HepG2 (cell line): Measurements from ENCODE around the gene ITGB5. TPM values are rescaled to one million over a fixed set of nuclear protein-coding genes. Genes with fewer than 3 reads are reported as not detected.

ENCODE experiments used
- ATAC-seq: fragments of 200-7000 bp; cut with Tn5 transposase; 3 replicates; pipeline ENCODE4 v1.9.1; 2020; ENCODE audit warnings: mild to moderate bottlenecking, moderate library complexity
- BruUV-seq: library from RNA; stranded (reverse); fragments of 400-500 nt; replicated peaks from 2 replicates; lab custom pipeline; 2021; lab: Mats Ljungman, UMichigan
- CTCF ChIA-PET: fragments of 300-600 bp; formaldehyde crosslinking; extraction: SDS; loops from one replicate; lab custom pipeline; 2021; ENCODE audit warnings: low total read pairs, inconsistent platforms, low intra/inter-chr PET ratio; lab: Yijun Ruan, JAX
- POLR2A ChIA-PET: fragments of 350-600 bp; sonication (Branson Sonifier 250); formaldehyde crosslinking; loops from one replicate; lab custom pipeline; 2020; ENCODE audit warnings: antibody characterized with exemption, inconsistent platforms; lab: Yijun Ruan, JAX
- DNase-seq: peaks from one replicate; pipeline ENCODE4 v3.0.0-alpha.2; 2015; ENCODE audit warnings: low spot score
- FAIRE-seq: peaks from 3 replicates; lab custom pipeline; 2011; peaks lifted over from hg19 to GRCh38; lab: Jason Lieb, UNC
- H2AFZ ChIP-seq: one replicate; pipeline ENCODE4 v1.6.1; 2011; ENCODE audit warnings: low read length, inconsistent platforms
- H3K27ac ChIP-seq: fragments of 300-600 bp; 3 replicates; pipeline ENCODE4 v1.8.0; 2011; ENCODE audit warnings: mixed run types, mild to moderate bottlenecking, mixed read lengths, low read length, inconsistent platforms; ENCODE audit not compliant: insufficient read depth; ENCODE audit errors: extremely low read length
- H3K27me3 ChIP-seq, 2 experiments: fragments of 200-600 bp in 1 of 2; 2 replicates in 1 of 2; 3 replicates in 1 of 2; pipeline versions ENCODE4 v1.6.0 to v1.8.0; 2011; ENCODE audit warnings: low read length in 2 of 2, mild to moderate bottlenecking in 2 of 2, moderate library complexity in 2 of 2, inconsistent platforms in 1 of 2; ENCODE audit not compliant: insufficient read depth in 2 of 2, control insufficient read depth in 1 of 2
- H3K36me3 ChIP-seq, 2 experiments: fragments of 200-600 bp in 1 of 2; replicated peaks in 1 of 2; 2 replicates in 1 of 2; 3 replicates in 1 of 2; pipeline versions ENCODE4 v1.5.1 to v1.8.0; 2011; ENCODE audit warnings: low read length in 2 of 2, inconsistent platforms in 1 of 2; ENCODE audit not compliant: insufficient read depth in 2 of 2, control insufficient read depth in 1 of 2
- H3K4me1 ChIP-seq: 2 replicates; pipeline ENCODE4 v1.5.1; 2012; ENCODE audit warnings: low read length, inconsistent platforms; ENCODE audit not compliant: insufficient read depth
- H3K4me2 ChIP-seq: 2 replicates; pipeline ENCODE4 v1.6.0; 2011; ENCODE audit warnings: low read depth, low read length, inconsistent platforms
- H3K4me3 ChIP-seq, 3 experiments: fragments of 200-600 bp in 1 of 3; sonication (generic), shearing (Covaris generic) in 1 of 3; replicated peaks in 1 of 3; 2 replicates each; pipeline ENCODE4 v1.5.1; 2011 to 2016; ENCODE audit warnings: low read length in 3 of 3, inconsistent platforms in 2 of 3, low read depth in 2 of 3, mild to moderate bottlenecking in 2 of 3, control low read depth in 1 of 3, mixed read lengths in 1 of 3; ENCODE audit not compliant: insufficient read depth in 1 of 3
- H3K79me2 ChIP-seq: one replicate; pipeline ENCODE4 v1.6.1; 2011; ENCODE audit warnings: low read length, inconsistent platforms; ENCODE audit not compliant: insufficient read depth
- H3K9ac ChIP-seq: 2 replicates; pipeline ENCODE4 v1.6.0; 2011; ENCODE audit warnings: mild to moderate bottlenecking, low read depth, low read length, inconsistent platforms; ENCODE audit not compliant: insufficient read depth
- H3K9me3 ChIP-seq: 2 replicates; pipeline ENCODE4 v1.5.1; 2012; ENCODE audit warnings: mild to moderate bottlenecking, low read length
- H4K20me1 ChIP-seq: 2 replicates; pipeline ENCODE4 v1.6.0; 2011; ENCODE audit warnings: inconsistent platforms, mild to moderate bottlenecking, low read length, moderate library complexity; ENCODE audit not compliant: insufficient read depth
- EZH2 ChIP-seq: conservative IDR thresholded peaks from 2 replicates; pipeline ENCODE4 v1.6.1; 2012; ENCODE audit warnings: mild to moderate bottlenecking, low read depth, low read length, moderate library complexity
- HBP1 ChIP-seq: IDR thresholded peaks from 2 replicates; pipeline ENCODE4 v1.6.1; 2016; ENCODE audit warnings: low read depth, control low read depth
- LCORL ChIP-seq, 2 experiments: fragments of 450-650 bp in 1 of 2; sonication (generic) in 1 of 2; formaldehyde crosslinking in 1 of 2; IDR thresholded peaks; 2 replicates each; pipeline versions ENCODE4 v1.5.0 to v1.6.1; 2017 to 2020; ENCODE audit warnings: antibody characterized with exemption in 1 of 2, missing genetic modification reagents in 1 of 2
- MBD4 ChIP-seq: IDR thresholded peaks from 2 replicates; pipeline ENCODE4 v1.6.1; 2012; ENCODE audit warnings: low read length, inconsistent platforms, borderline replicate concordance
- RAD51 ChIP-seq: fragments of 450-650 bp; IDR thresholded peaks from 2 replicates; pipeline ENCODE4 v1.6.1; 2016; ENCODE audit warnings: borderline replicate concordance
- RARG ChIP-seq: sonication (generic); formaldehyde crosslinking; IDR thresholded peaks from 2 replicates; pipeline ENCODE4 v1.4.0; 2020; ENCODE audit warnings: low read depth, mild to moderate bottlenecking, missing genetic modification reagents
- ZBTB26 ChIP-seq: IDR thresholded peaks from 2 replicates; pipeline ENCODE4 v1.6.1; 2016; ENCODE audit warnings: missing compliant biosample characterization, missing genetic modification reagents, borderline replicate concordance
- ZBTB46 ChIP-seq: sonication (generic); formaldehyde crosslinking; IDR thresholded peaks from 2 replicates; pipeline ENCODE4 v1.4.0; 2020; ENCODE audit warnings: mild to moderate bottlenecking, missing genetic modification reagents, borderline replicate concordance
- ZMYM3 ChIP-seq: sonication (generic); formaldehyde crosslinking; IDR thresholded peaks from 2 replicates; pipeline ENCODE4 v1.5.1; 2020; ENCODE audit warnings: mild to moderate bottlenecking, missing genetic modification reagents
- ZNF160 ChIP-seq: sonication (generic); formaldehyde crosslinking; IDR thresholded peaks from 2 replicates; pipeline ENCODE4 v1.8.0; 2022; ENCODE audit warnings: mild to moderate bottlenecking, inconsistent platforms, missing genetic modification reagents
- ZNF263 ChIP-seq: sonication (generic); formaldehyde crosslinking; IDR thresholded peaks from 2 replicates; pipeline ENCODE4 v1.4.0; 2020; ENCODE audit warnings: missing genetic modification reagents
- ZNF383 ChIP-seq: sonication (generic); formaldehyde crosslinking; IDR thresholded peaks from 2 replicates; pipeline ENCODE4 v1.4.0; 2020; ENCODE audit warnings: missing genetic modification reagents, mild to moderate bottlenecking, borderline replicate concordance
- ZNF747 ChIP-seq: sonication (generic); formaldehyde crosslinking; IDR thresholded peaks from 2 replicates; pipeline ENCODE4 v1.8.1; 2023; ENCODE audit warnings: missing genetic modification reagents, mild to moderate bottlenecking, borderline replicate concordance
- ZNF766 ChIP-seq: sonication (generic); formaldehyde crosslinking; IDR thresholded peaks from 2 replicates; pipeline ENCODE4 v1.5.0; 2020; ENCODE audit warnings: missing genetic modification reagents, borderline replicate concordance
- ZNF841 ChIP-seq: sonication (generic); formaldehyde crosslinking; IDR thresholded peaks from 2 replicates; pipeline ENCODE4 v1.8.1; 2023; ENCODE audit warnings: missing genetic modification reagents, borderline replicate concordance
- ZSCAN30 ChIP-seq: sonication (generic); formaldehyde crosslinking; IDR thresholded peaks from 2 replicates; pipeline ENCODE4 v1.5.0; 2020; ENCODE audit warnings: mild to moderate bottlenecking, missing genetic modification reagents
- WGBS: methylation state at CpG from one replicate; pipeline ENCODE4 v1.1.6; 2017; ENCODE audit warnings: low lambda C conversion rate; 5-methylcytosine and 5-hydroxymethylcytosine counted together
- in situ Hi-C: cut with HindIII; loops from 2 replicates; pipeline ENCODE4 v1.10.0; 2017; ENCODE audit warnings: low pct_unique_long_range_greater_than_20kb; ENCODE audit not compliant: extremely low pct_ligation_motif_present
- intact Hi-C: fragments of 100-400 bp; cut with micrococcal nuclease; formaldehyde crosslinking; loops from one replicate; pipeline ENCODE4 v1.10.0; 2022; ENCODE audit not compliant: unreplicated experiment
- polyA plus RNA-seq, 8 experiments: library from polyadenylated mRNA; depleted of rRNA in 3 of 8; stranded (reverse) in 7 of 8; unstranded in 1 of 8; fragments of >200 nt; fragmentation: Illumina TruSeq in 4 of 8; extraction: Trizol in 4 of 8; gene quantifications; 2 replicates each; pipeline versions ENCODE4 v1.2.1 to v1.2.3, GENCODE V29; 2011 to 2016; ENCODE audit warnings: low read depth in 4 of 8, missing spikeins in 1 of 8, mixed read lengths in 1 of 8; ENCODE audit not compliant: insufficient read depth in 1 of 8
- total RNA-seq, 5 experiments: library from RNA; depleted of rRNA; stranded (reverse); fragments of >200 nt; fragmentation: Illumina TruSeq; extraction: Trizol; gene quantifications; 2 replicates each; pipeline ENCODE4 v1.2.3, GENCODE V29; 2016; ENCODE audit warnings: low read depth in 1 of 5

ITGB5 gene
- total and polyA plus RNA-seq, 2 of the 13 experiments (the other 11 are each of a cell fraction or from before 2014, with no cell fraction given): 74.1 to 343 TPM

GRCh38 chr3:124800511-124801258 lies 86.5 kb downstream of the ITGB5 start:
- Histone ChIP-seq H3K9ac (no peak overlapping the region), H3K79me2 (no peaks in the 10 kb centered on the region), H3K4me3 (no peak overlapping the region), H2AFZ (no peak overlapping the region), H3K36me3 (peaks cover 29 to 68% of the 10 kb centered on the region in 2 experiments), H3K9me3 (no peaks in the 10 kb centered on the region), H3K4me2 (no peak overlapping the region), H4K20me1 (no peaks in the 10 kb centered on the region), H3K4me1 (no peaks in the 10 kb centered on the region), H3K27ac (no peak overlapping the region), H3K27me3 (no peaks in the 10 kb centered on the region)
- in situ Hi-C loops: no loop called here
- ATAC-seq (no peak; the same call in 2 of the 3 replicates), DNase-seq (no peak), FAIRE-seq (no peak)
- ChIA-PET CTCF (no interaction called here), POLR2A (no interaction called here)
- TF ChIP-seq LCORL (IDR thresholded peaks at IDR 0.05) (no peak), LCORL (CRISPR knock-in tag; IDR thresholded peaks at IDR 0.05) (no peak), ZBTB26 (no peak), ZNF747 (CRISPR knock-in tag) (no peak), RAD51 (no peak), ZSCAN30 (CRISPR knock-in tag) (no peak), ZNF841 (CRISPR knock-in tag) (no peak), ZBTB46 (no peak), ZNF766 (CRISPR knock-in tag) (no peak), ZNF263 (CRISPR knock-in tag) (no peak), MBD4 (no peak), ZNF160 (CRISPR knock-in tag) (no peak), HBP1 (CRISPR knock-in tag) (no peak), ZNF383 (CRISPR knock-in tag) (no peak), ZMYM3 (no peak), RARG (CRISPR knock-in tag) (no peak), EZH2 (no peak)
- WGBS: 94% methylated on average over 9 of the region's 10 CpGs
- intact Hi-C loops: no loop called here
- no TSS peak for BruUV-seq
